22Rv1 (cell line): ENCODE results near the gene MKNK2.

Experiments
- H3K27ac ChIP-seq: fragments of 450-650 bp; 2 replicates; pipeline ENCODE4 v1.5.1; 2017
- ZFX ChIP-seq: fragments of 450-650 bp; IDR thresholded peaks from 2 replicates; pipeline ENCODE4 v1.6.1; 2017; ENCODE audit warnings: antibody characterized with exemption, borderline replicate concordance
- TF ChIP-seq, protein P1 (sequence below): fragments of 450-650 bp; IDR thresholded peaks from 2 replicates; pipeline ENCODE4 v1.5.1; 2017; ENCODE audit warnings: mild to moderate bottlenecking

The MKNK2 gene

GRCh38 chr19:2054763-2055162 is 3.7 kb upstream of the MKNK2 start:
- no peak for TF ChIP-seq ZFX
- TF ChIP-seq, protein P1, sequence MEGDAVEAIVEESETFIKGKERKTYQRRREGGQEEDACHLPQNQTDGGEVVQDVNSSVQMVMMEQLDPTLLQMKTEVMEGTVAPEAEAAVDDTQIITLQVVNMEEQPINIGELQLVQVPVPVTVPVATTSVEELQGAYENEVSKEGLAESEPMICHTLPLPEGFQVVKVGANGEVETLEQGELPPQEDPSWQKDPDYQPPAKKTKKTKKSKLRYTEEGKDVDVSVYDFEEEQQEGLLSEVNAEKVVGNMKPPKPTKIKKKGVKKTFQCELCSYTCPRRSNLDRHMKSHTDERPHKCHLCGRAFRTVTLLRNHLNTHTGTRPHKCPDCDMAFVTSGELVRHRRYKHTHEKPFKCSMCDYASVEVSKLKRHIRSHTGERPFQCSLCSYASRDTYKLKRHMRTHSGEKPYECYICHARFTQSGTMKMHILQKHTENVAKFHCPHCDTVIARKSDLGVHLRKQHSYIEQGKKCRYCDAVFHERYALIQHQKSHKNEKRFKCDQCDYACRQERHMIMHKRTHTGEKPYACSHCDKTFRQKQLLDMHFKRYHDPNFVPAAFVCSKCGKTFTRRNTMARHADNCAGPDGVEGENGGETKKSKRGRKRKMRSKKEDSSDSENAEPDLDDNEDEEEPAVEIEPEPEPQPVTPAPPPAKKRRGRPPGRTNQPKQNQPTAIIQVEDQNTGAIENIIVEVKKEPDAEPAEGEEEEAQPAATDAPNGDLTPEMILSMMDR: no peak
- no peak overlapping the region for H3K27ac ChIP-seq

- peak overlapping the region; percentile 87; the same call in 1 of the 2 replicates for H3K27ac ChIP-seq
- TF ChIP-seq, protein P1: no peak
- TF ChIP-seq ZFX: no peak
These were observed 2.8 kb upstream of the MKNK2 start for GRCh38 chr19:2053601-2054389.

GRCh38 chr19:2051773-2052704 is 995 bp upstream of the MKNK2 start:
- peak overlapping the region; percentile 87 for H3K27ac ChIP-seq

DNA sequence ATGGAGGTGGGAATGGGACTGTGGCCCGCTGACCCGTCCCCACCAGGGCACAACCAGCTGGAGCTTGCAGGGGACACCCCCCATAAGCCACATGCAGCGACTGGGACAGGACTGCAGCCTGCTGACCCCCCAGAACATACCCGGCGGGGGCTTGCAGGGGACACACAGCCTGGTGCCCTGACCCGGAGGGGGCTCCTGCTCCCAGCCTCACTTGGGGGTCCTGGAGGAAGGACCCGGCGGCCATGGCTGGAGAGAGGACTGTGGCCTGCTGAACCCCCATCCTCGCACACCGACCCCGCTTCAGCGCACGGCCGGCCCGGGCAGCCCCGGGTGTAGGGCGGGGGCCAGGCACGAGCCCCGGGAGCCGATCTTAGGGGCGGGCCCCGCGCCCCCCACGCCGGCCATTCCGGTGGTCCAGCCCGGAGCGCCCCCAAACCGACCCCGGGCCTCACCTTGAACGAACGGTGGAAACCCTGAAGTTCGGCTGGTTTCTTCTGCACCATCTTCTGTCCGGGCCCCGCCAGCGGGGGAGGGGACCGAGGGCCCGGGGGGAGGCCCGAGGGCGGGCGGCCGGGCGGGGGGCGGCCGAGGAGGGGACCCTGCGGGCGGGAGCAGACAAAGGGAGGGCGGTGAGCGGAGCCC is 574 bp downstream of the MKNK2 start:
- H3K27ac ChIP-seq: peak overlapping the region; percentile 87
- TF ChIP-seq, protein P1: no peak
- TF ChIP-seq ZFX: no peak

More at GRCh38 chr19:2051773-2052704, 995 bp upstream of the MKNK2 start:
- TF ChIP-seq, protein P1: no peak
- no peak for TF ChIP-seq ZFX

GRCh38 chr19:2049741-2050348 is 1.2 kb downstream of the MKNK2 start:
- TF ChIP-seq, protein P1: no peak
- TF ChIP-seq ZFX: no peak
- H3K27ac ChIP-seq: peak overlapping the region; percentile 87

DNA sequence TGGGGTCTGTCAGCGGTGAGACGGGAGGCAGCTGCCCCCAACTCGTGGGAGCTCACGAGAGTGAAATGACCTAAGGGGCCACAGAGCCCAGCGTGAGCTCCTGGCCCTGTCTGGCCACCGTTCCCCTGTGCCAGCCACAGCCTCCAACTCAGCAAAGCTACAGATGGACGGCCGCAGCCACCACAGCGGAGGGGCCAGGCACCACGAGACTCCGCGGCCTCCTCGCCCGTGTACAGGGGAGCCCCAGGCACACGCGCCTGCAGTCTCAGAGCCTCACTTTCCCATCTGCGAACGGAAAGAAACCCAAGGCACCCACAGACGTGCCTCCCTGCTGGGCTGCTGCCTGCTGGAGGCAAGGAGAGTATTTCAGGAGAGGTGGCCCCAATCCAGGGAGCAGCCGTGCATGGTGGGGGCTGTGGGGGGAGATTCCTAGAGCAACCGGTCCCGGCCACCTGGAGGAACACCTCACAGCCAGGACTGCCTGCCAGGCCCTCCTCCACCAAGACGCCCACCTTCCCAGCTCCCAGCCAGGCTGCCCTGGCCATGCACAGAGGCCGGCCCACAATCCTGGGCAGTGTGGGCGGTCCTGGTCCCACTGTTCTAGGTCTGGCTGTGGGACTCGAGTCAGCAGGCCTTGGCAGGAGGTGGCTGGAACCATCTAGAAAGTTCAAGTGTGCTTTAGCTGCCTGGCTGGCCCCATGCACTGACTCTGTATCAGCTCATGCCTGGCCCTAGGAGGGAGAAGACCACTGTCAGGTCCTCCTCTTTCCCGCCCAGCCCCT is 1.9 kb downstream of the MKNK2 start:
- H3K27ac ChIP-seq: peak overlapping the region; percentile 87
- TF ChIP-seq, protein P1: no peak
- TF ChIP-seq ZFX: no peak
